Mesendoderm (in vitro differentiated cells): ENCODE data around the gene MTF1.

Experiments
- DNase-seq: peaks from one replicate; pipeline ENCODE4 v3.0.0; 2013
- H2AK5ac ChIP-seq: 2 replicates; pipeline ENCODE4 v1.6.1; 2013; ENCODE audit warnings: low read length, inconsistent platforms
- H2BK120ac ChIP-seq: 2 replicates; pipeline ENCODE4 v1.6.1; 2013; ENCODE audit warnings: low read depth, mild to moderate bottlenecking, low read length, moderate library complexity, mixed read lengths
- H2BK15ac ChIP-seq: replicated peaks from 2 replicates; pipeline ENCODE4 v1.6.1; 2013; ENCODE audit warnings: low read depth, mild to moderate bottlenecking, moderate library complexity
- H2BK5ac ChIP-seq: 2 replicates; pipeline ENCODE4 v1.6.1; 2013; ENCODE audit warnings: low read length, inconsistent platforms
- H3K18ac ChIP-seq: 2 replicates; pipeline ENCODE4 v1.6.1; 2013; ENCODE audit warnings: mild to moderate bottlenecking, low read length, mixed read lengths
- H3K23ac ChIP-seq: one replicate; pipeline ENCODE4 v1.6.1; 2013; ENCODE audit warnings: low read length
- H3K27ac ChIP-seq: 2 replicates; pipeline ENCODE4 v1.5.1; 2013; ENCODE audit warnings: low read depth, mild to moderate bottlenecking, inconsistent platforms, low read length, moderate library complexity
- H3K27me3 ChIP-seq: 2 replicates; pipeline ENCODE4 v1.6.1; 2013; ENCODE audit warnings: low read length, control low read depth, mild to moderate bottlenecking, inconsistent platforms; ENCODE audit not compliant: insufficient read depth, poor library complexity
- H3K36me3 ChIP-seq: 2 replicates; pipeline ENCODE4 v1.6.1; 2013; ENCODE audit warnings: low read length, inconsistent platforms; ENCODE audit not compliant: control insufficient read depth, insufficient read depth
- H3K4ac ChIP-seq: one replicate; pipeline ENCODE4 v1.6.1; 2013; ENCODE audit warnings: low read depth, mild to moderate bottlenecking, low read length, moderate library complexity
- H3K4me1 ChIP-seq: 2 replicates; pipeline ENCODE4 v1.6.1; 2013; ENCODE audit warnings: low read depth, low read length, inconsistent platforms; ENCODE audit not compliant: control insufficient read depth
- H3K4me2 ChIP-seq: 2 replicates; pipeline ENCODE4 v1.6.1; 2013; ENCODE audit warnings: low read length
- H3K4me3 ChIP-seq: 2 replicates; pipeline ENCODE4 v1.5.1; 2013; ENCODE audit warnings: mild to moderate bottlenecking, low read length
- H3K56ac ChIP-seq: one replicate; pipeline ENCODE4 v1.6.1; 2013; ENCODE audit warnings: low read length
- H3K79me1 ChIP-seq: 2 replicates; pipeline ENCODE4 v1.6.1; 2013; ENCODE audit warnings: low read length, inconsistent platforms
- H3K79me2 ChIP-seq: 2 replicates; pipeline ENCODE4 v1.6.1; 2013; ENCODE audit warnings: mild to moderate bottlenecking, low read length; ENCODE audit not compliant: control insufficient read depth, insufficient read depth
- H3K9ac ChIP-seq: 2 replicates; pipeline ENCODE4 v1.6.1; 2013; ENCODE audit warnings: low read length, inconsistent platforms
- H4K5ac ChIP-seq: one replicate; pipeline ENCODE4 v1.6.1; 2013; ENCODE audit warnings: low read length
- H4K8ac ChIP-seq: one replicate; pipeline ENCODE4 v1.6.1; 2013; ENCODE audit warnings: low read depth, mild to moderate bottlenecking, control low read depth, low read length, moderate library complexity
- WGBS: extraction: QIAGEN DNeasy Blood & Tissue Kit; methylation state at CpG from one replicate; pipeline ENCODE4 v1.1.7; 2013; ENCODE audit warnings: low lambda C conversion rate, missing lambda C conversion rate; ENCODE audit not compliant: insufficient coverage; ENCODE audit errors: extremely low coverage; 5-methylcytosine and 5-hydroxymethylcytosine counted together

The MTF1 gene

DNA sequence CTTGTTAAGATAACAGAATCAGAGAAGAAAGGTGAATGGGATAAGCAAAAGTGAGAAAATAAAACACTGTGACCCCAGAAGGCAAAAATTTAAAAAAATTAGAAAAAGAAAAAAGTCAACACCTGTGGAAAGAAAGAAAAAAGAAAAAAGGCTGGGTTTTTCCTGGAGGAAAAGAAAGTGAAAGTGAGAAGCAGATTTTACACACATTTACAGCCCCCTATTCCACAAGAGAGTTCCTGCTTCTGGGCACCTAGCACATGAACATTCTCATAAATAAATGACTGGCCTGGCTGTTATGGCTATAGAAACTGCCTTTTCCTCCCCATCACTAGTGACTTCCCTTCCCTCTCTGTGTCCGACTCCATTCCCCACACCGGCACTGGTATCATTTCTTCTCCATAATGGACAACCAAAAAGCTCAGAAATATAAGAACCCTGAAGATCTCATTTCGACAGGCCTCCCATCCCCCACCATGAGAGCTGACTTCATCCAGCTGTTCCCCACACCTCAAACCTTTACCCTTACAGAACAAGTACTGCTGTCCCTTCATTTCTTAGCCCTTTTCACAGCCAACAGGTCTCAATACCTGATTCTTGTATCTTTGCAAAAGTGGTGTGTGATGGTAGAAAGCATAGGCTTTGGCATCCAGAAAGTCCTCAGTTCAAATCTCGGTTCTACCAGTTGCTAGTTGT lies 12.6 kb downstream of the MTF1 start:
- no peaks in the 10 kb centered on the region for H3K4me1 ChIP-seq
- H2BK5ac ChIP-seq = no peak overlapping the region
- no peak overlapping the region for H3K27ac ChIP-seq
- WGBS = no CpG with 5 or more reads among the region's 4 CpGs
- no peak for DNase-seq
- H3K79me2 ChIP-seq = peaks cover 11% of the 10 kb centered on the region
- no peak overlapping the region for H4K5ac ChIP-seq
- no peak overlapping the region for H3K18ac ChIP-seq
- H3K4ac ChIP-seq = no peak overlapping the region
- H3K9ac ChIP-seq = no peak overlapping the region
- no peak overlapping the region for H2AK5ac ChIP-seq
- no peaks in the 10 kb centered on the region for H3K27me3 ChIP-seq
- H4K8ac ChIP-seq = no peak overlapping the region
- no peak overlapping the region for H3K56ac ChIP-seq
- H2BK15ac ChIP-seq = no peak overlapping the region
- H3K4me2 ChIP-seq = no peak overlapping the region
- H2BK120ac ChIP-seq = no peak overlapping the region
- peaks cover 2% of the 10 kb centered on the region for H3K36me3 ChIP-seq
- no peak overlapping the region for H3K4me3 ChIP-seq
- H3K23ac ChIP-seq = no peak overlapping the region
- peaks cover 12% of the 10 kb centered on the region for H3K79me1 ChIP-seq

DNA sequence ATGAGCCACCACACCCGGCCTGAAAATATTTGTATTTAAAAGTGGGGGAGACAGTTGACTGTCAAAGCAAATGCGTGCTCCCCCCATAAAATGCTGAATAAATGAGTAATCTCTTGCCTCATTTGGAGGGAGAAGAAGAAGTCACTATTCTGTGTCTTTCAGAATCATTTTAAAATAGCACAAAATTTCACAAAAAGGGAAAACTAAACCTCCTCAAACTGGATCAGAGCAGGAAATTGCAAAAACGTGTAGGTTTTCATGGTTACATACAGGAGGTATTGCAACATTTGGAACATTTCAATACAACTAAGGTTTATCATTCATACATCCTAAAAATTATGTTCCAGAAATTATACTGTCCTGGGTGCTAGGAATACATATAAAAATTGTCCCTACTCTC lies 13.6 kb downstream of the MTF1 start:
- no peak for DNase-seq
- Histone ChIP-seq H4K8ac (no peak overlapping the region), H2BK120ac (no peak overlapping the region), H3K79me2 (peaks cover 8% of the 10 kb centered on the region), H3K27me3 (no peaks in the 10 kb centered on the region), H3K79me1 (peaks cover 9% of the 10 kb centered on the region), H3K4me1 (no peaks in the 10 kb centered on the region), H3K36me3 (peaks cover 2% of the 10 kb centered on the region), H3K9ac (no peak overlapping the region), H2BK5ac (no peak overlapping the region), H3K4me3 (no peak overlapping the region), H3K27ac (no peak overlapping the region), H3K4ac (no peak overlapping the region), H2BK15ac (no peak overlapping the region), H3K23ac (no peak overlapping the region), H2AK5ac (no peak overlapping the region), H3K18ac (no peak overlapping the region), H3K56ac (no peak overlapping the region), H4K5ac (no peak overlapping the region), H3K4me2 (no peak overlapping the region)
- no CpG with 5 or more reads among the region's 3 CpGs for WGBS

DNA sequence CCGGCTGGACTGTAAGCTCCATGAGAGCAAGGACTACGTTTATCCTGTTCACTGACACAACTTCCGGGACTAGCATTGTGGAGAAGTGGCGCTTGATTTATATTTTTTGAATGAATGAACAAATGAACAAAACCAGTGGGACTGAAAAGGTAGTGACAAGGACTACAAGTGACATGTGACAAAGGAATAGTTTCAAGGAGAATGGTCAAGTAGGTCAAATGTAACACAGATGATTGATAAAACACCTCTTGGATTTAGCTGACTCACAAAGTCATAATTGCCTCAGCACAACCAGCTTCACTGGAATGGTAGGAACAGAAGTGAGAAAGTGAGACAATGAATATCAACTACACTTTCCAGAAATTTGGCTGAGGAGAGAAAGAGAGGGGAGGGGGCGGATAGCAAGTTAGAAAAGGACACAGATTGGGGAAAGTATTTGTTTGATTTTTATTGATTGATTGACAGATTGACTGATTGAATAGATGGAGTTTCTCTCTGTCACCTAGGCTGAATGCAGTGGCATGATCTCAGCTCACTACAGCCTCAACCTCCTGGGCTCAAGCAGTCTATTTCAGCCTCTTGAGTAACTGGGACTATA lies 14.2 kb downstream of the MTF1 start:
- H3K23ac ChIP-seq = no peak overlapping the region
- H2BK120ac ChIP-seq = no peak overlapping the region
- peaks cover 2% of the 10 kb centered on the region for H3K36me3 ChIP-seq
- no peak overlapping the region for H3K4me3 ChIP-seq
- H3K9ac ChIP-seq = no peak overlapping the region
- no peaks in the 10 kb centered on the region for H3K27me3 ChIP-seq
- peaks cover 7% of the 10 kb centered on the region for H3K79me1 ChIP-seq
- no peak overlapping the region for H2BK15ac ChIP-seq
- H3K79me2 ChIP-seq = peaks cover 8% of the 10 kb centered on the region
- H3K4ac ChIP-seq = no peak overlapping the region
- no peak overlapping the region for H2AK5ac ChIP-seq
- H3K4me1 ChIP-seq = no peaks in the 10 kb centered on the region
- no peak overlapping the region for H4K5ac ChIP-seq
- no peak overlapping the region for H3K4me2 ChIP-seq
- H3K18ac ChIP-seq = no peak overlapping the region
- no peak overlapping the region for H3K56ac ChIP-seq
- no peak overlapping the region for H4K8ac ChIP-seq
- H2BK5ac ChIP-seq = no peak overlapping the region
- no peak for DNase-seq
- no CpG with 5 or more reads among the region's 5 CpGs for WGBS
- no peak overlapping the region for H3K27ac ChIP-seq

DNA sequence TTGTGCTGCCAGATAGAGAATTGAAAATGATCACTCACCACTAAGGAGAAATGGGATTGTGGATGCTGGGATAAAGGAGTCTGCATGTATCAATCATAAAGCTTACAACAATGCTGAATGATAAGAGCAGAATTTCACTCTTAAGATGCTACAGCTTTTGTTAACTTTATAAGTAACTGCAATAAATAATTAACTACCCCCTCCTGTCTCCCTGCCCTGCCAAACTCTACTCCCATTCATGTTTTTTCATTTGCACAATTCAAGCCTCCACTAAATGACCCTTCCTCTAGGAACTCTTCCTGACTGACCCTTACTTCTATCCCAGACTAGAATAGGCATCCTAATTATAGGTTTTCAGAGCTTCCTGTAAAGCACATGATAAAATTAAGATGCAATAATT lies 14.9 kb downstream of the MTF1 start:
- Histone ChIP-seq H4K5ac (no peak overlapping the region), H4K8ac (no peak overlapping the region), H3K4ac (no peak overlapping the region), H3K4me3 (no peak overlapping the region), H3K56ac (no peak overlapping the region), H3K79me1 (peaks cover 6% of the 10 kb centered on the region), H3K4me2 (no peak overlapping the region), H2AK5ac (no peak overlapping the region), H3K79me2 (peaks cover 4% of the 10 kb centered on the region), H3K9ac (no peak overlapping the region), H3K27ac (no peak overlapping the region), H3K27me3 (no peaks in the 10 kb centered on the region), H3K36me3 (peaks cover 3% of the 10 kb centered on the region), H2BK15ac (no peak overlapping the region), H2BK120ac (no peak overlapping the region), H2BK5ac (no peak overlapping the region), H3K4me1 (no peaks in the 10 kb centered on the region), H3K18ac (no peak overlapping the region), H3K23ac (no peak overlapping the region)
- DNase-seq = no peak

DNA sequence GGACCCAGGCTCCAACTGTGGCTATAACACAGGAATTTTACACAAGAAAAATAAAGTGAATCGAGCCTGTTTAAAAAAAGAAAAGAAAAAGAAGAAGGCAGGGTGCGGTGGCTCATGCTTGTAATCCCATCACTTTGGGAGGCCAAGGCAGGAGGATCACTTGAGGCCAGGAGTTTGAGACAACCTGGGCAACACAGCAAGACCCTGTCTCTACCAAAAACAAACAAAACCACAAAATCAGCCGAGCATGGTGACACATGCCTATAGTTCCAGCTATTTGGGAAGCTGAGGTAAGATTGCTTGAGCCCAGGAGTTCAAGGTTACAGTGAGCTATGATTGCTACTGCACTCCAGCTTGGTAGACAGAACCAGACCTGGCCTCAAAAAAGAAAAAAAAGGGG lies 17.7 kb downstream of the MTF1 start:
- Histone ChIP-seq H4K8ac (no peak overlapping the region), H3K79me1 (no peaks in the 10 kb centered on the region), H2BK120ac (no peak overlapping the region), H3K18ac (no peak overlapping the region), H4K5ac (no peak overlapping the region), H2AK5ac (no peak overlapping the region), H3K79me2 (no peaks in the 10 kb centered on the region), H3K4me1 (no peaks in the 10 kb centered on the region), H3K23ac (no peak overlapping the region), H2BK15ac (no peak overlapping the region), H3K4me3 (no peak overlapping the region), H3K56ac (no peak overlapping the region), H3K9ac (no peak overlapping the region), H3K27ac (no peak overlapping the region), H3K4me2 (no peak overlapping the region), H3K4ac (no peak overlapping the region), H2BK5ac (no peak overlapping the region), H3K36me3 (peaks cover 1% of the 10 kb centered on the region), H3K27me3 (no peaks in the 10 kb centered on the region)
- no CpG with 5 or more reads among the region's 3 CpGs for WGBS
- DNase-seq = no peak

DNA sequence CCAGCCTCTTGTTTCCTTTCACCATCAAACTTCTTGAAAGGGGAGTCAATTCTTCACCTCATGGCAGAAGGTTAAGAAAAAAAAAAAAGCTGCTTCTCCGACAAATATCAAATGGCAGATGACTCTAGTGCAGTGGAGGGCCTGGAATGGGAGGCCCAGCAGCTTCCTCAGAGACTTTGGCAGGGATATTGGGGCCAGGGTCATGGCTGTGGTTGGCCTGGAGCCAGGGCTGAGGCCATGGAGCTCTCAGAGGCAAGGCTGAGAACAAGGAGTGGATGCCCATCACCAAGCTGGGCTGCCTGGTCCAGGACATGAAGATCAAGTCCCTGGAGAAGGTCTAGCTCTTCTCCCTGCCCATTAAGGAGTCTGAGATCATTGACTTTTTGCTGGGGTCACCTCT lies 18.7 kb downstream of the MTF1 start:
- Histone ChIP-seq H2BK120ac (no peak overlapping the region), H2AK5ac (no peak overlapping the region), H3K27me3 (no peaks in the 10 kb centered on the region), H3K9ac (no peak overlapping the region), H3K23ac (no peak overlapping the region), H3K79me1 (no peaks in the 10 kb centered on the region), H2BK5ac (no peak overlapping the region), H3K36me3 (peaks cover 1% of the 10 kb centered on the region), H3K4me1 (no peaks in the 10 kb centered on the region), H4K5ac (no peak overlapping the region), H2BK15ac (no peak overlapping the region), H3K79me2 (no peaks in the 10 kb centered on the region), H3K56ac (no peak overlapping the region), H3K4me3 (no peak overlapping the region), H3K4me2 (no peak overlapping the region), H3K27ac (no peak overlapping the region), H3K18ac (no peak overlapping the region), H3K4ac (no peak overlapping the region), H4K8ac (no peak overlapping the region)
- WGBS = no CpG with 5 or more reads among the region's 1 CpG
- DNase-seq = no peak
